Measurements from ENCODE around the gene DCBLD2.
"Not testable (repeated sequence)": the region's sequence is repeated elsewhere in the genome, so short reads cannot be mapped to it uniquely, and the experiment has no call there.

The DCBLD2 gene

DNA sequence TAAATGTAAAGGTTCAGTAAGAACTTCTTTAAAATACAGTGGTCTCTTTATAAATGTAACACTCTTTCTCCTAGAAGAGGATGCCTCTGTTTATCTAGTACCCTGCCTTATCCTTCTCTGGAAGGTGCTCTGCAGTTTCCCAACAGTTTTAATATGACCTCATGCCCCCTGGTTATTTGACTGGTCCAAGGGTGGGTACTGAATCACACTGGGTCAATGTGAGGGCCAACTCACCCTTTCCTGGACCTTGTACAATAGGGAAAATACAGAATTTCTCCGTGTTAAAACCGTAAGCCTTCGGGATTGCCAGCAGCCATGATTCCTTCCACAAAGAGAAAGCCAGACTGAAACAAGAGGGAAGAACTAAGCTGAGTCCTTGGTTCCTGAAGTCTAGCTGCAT, 9.2 kb downstream of the DCBLD2 start:
- DNase-seq: no peak

DNA sequence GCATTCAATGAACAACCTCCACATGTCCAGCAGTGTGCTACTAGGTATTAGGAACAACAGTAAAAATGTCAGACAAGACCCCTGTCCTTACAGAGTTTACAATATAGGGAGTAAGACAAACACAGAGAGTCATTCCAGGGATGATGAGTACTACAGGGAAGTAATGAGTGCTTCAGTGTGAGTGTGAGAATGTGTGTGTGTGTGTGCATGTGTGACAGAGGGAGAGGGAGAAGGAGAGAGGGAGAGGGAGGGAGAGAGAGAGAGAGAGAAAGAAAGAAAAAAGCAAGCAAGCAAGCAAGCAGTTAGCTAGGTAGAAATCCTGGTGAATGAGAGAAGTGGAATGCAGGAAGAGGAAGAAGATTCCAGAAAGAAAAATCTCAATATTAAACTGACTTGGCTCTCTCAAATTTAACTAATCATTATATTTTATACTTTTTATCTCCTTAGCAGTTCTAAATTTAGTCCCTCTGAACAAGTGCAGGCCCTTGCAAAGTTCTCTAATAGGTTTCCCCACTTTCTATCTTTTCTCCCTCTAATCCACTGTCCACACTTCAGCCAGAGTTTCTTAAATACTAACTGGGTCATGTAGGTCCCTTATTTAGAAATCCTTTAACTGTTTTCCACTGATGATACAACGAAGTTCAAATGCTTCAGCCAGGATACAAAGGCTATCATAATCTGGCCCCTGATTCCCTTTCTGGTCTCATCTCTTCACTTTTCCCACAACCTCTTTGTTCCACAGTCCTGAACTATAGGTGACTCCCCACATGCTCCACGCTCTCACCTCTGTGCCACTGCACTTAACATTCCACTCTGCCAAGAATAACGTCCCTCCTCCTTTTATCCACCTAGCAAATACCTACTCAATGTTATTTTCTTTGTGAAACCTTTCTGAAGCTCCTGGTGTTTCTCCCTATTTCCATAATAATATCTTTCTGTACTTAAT, 10.3 kb downstream of the DCBLD2 start:
- peak; percentile 47 for DNase-seq

- no peak for DNase-seq
Measured at GRCh38 chr3:98890181-98890835, 11.2 kb downstream of the DCBLD2 start.

GRCh38 chr3:98887684-98888083, 13.8 kb downstream of the DCBLD2 start:
- no peak for DNase-seq

GRCh38 chr3:98886525-98886924, 15.0 kb downstream of the DCBLD2 start:
- DNase-seq: no peak

GRCh38 chr3:98885851-98886250, 15.6 kb downstream of the DCBLD2 start:
- peak; percentile 23 for DNase-seq

GRCh38 chr3:98884675-98885371, 16.7 kb downstream of the DCBLD2 start:
- peak; percentile 72 for DNase-seq

DNA sequence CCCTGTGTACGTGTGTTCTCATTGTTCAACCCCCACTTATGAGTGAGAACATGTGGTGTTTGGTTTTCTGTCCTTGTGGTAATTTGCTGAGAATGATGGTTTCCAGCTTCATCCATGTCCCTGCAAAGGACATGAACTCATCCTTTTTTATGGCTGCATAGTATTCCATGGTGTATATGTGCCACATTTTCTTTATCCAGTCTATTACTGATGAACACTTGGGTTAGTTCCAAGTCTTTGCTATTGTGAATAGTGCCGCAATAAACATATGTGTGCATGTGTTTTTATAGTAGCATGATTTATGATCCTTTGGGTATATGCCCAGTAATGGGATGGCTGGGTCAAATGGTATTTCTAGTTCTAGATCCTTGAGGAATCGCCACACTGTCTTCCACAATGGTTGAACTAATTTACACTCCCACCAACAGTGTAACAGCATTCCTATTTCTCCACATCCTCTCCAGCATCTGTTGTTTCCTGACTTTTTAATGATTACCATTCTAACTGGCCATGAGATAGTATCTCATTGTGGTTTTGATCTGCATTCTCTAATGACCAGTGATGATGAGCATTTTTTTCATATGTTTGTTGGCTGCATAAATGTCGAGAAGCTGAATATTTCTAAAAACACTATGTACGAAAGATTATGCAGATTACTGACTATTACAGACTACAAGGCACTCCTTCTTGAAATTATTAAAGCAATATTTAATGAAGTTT, 18.7 kb downstream of the DCBLD2 start:
- DNase-seq: peak; percentile 48

GRCh38 chr3:98877132-98877531, 24.4 kb downstream of the DCBLD2 start:
- no peak for DNase-seq

DNA sequence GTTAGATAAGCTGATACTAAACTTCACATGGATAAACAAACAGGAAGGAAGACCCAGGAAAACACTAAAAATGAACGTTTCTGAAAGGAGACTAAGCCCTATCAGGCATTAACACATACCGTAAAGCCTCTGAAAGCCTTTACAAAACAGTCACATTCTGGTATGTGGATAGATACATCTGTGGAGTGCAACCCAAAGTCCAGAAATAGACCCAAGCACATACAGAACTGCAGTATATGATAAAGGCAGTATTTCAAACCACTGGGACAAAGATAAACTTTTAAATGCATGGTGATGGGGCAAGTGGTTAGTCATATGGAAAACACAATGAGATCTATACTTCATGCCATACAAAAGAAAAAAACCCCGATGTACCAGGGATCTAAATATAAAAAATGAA, 26.0 kb downstream of the DCBLD2 start:
- DNase-seq: no peak

GRCh38 chr3:98874602-98875249, 26.8 kb downstream of the DCBLD2 start:
- DNase-seq: no peak

GRCh38 chr3:98869391-98869790, 32.1 kb downstream of the DCBLD2 start:
- DNase-seq: no peak

DNA sequence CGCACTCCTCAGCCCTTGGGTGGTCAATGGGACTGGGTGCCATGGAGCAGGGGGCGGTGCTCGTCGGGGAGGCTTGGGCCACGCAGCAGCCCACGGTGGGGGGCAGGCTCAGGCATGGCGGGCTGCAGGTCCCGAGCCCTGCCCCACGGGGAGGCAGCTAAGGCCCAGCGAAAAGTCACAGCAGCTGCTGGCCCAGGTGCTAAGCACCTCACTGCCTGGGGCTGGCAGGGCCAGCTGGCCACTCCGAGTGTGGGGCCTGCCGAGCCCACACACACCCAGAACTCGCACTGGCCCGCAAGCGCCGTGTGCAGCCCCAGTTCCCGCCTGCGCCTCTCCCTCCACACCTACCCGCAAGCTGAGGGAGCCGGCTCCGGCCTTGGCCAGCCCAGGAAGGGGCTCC, 43.5 kb downstream of the DCBLD2 start:
- not testable (repeated sequence) for DNase-seq

- DNase-seq: not testable (repeated sequence)
Measured at GRCh38 chr3:98857258-98857657, 44.2 kb downstream of the DCBLD2 start.

GRCh38 chr3:98856724-98857123, 44.8 kb downstream of the DCBLD2 start:
- no peak for DNase-seq

- peak; percentile 94 for DNase-seq
Measured at GRCh38 chr3:98855806-98856400, 45.6 kb downstream of the DCBLD2 start.

DNA sequence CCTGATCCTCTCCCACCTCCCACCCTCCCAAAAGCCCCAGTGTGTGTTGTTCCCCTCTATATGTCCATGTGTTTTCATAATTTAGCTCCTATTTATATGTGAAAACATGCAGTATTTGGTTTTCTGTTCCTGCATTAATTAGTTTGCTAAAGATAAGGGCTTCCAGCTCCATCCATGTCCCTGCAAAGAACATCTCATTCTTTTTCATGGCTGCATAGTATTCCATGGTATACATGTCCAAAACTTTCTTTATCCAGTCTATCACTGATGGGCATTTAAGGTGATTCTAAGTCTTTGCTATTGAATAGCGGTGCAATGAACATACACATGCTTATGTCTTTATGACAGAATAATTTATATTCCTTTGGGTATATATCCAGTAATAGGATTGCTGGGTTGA, 53.4 kb downstream of the DCBLD2 start:
- DNase-seq: no peak

- peak; percentile 81 for DNase-seq
Measured at GRCh38 chr3:98846101-98846500, 55.4 kb downstream of the DCBLD2 start.

GRCh38 chr3:98843266-98843959, 58.1 kb downstream of the DCBLD2 start:
- peak; percentile 35 for DNase-seq

DNA sequence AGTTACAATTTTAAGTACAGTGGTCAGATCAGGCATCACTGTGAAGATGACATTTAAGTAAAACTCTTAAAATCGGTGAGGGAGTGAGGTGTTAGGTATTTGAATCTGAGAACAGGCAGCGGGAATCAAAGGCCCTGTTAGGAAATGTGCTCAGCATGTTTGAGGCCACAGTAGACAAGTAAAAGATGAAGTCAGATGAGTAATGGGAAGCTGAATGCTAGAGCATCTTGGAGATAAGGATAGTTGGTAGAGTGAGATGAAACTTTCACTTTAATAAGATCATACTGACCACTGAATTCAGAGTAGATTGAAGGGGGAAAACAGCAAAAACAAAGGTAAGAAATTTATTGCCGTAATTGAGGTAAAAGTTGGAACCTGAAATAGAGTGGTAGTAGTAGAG, 61.6 kb downstream of the DCBLD2 start:
- DNase-seq: peak; percentile 39

DNA sequence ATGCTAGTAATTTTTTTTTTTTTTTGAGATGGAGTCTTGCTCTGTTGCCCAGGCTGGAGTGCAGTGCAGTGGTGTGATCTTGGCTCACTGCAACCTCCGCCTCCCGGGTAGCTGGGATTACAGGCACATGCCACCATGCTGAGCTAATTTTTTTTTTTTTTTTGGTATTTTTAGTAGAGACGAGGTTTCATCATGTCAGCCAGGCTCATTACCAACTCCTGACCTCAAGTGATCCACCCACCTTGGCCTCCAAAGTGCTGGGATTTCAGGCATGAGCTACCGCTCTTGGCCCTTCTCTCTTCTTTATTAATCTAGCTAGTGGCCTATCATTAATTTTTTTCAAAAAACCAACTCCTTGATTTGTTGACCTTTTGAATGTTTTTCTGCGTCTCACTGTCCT, 70.4 kb downstream of the DCBLD2 start:
- DNase-seq: not testable (repeated sequence)
